Retinal pigment epithelial cell (primary cell): ENCODE data around the gene SH2D3C.

Source experiments
- DNase-seq: peaks from one replicate; pipeline ENCODE4 v3.0.0-alpha.2; 2010; ENCODE audit warnings: low read depth
- H3K4me3 ChIP-seq: 2 replicates; pipeline ENCODE4 v1.5.1; 2011; ENCODE audit warnings: mild to moderate bottlenecking, low read length, control low read depth, moderate library complexity
- CTCF ChIP-seq: conservative IDR thresholded peaks from 2 replicates; pipeline ENCODE4 v1.5.1; 2011; ENCODE audit warnings: low read depth, low read length, control low read depth, inconsistent platforms

Gene SH2D3C

GRCh38 chr9:127700594-127701255, 77.7 kb downstream of the SH2D3C start:
- no peak for TF ChIP-seq CTCF
- H3K4me3 ChIP-seq: no peak overlapping the region
- no peak for DNase-seq

DNA sequence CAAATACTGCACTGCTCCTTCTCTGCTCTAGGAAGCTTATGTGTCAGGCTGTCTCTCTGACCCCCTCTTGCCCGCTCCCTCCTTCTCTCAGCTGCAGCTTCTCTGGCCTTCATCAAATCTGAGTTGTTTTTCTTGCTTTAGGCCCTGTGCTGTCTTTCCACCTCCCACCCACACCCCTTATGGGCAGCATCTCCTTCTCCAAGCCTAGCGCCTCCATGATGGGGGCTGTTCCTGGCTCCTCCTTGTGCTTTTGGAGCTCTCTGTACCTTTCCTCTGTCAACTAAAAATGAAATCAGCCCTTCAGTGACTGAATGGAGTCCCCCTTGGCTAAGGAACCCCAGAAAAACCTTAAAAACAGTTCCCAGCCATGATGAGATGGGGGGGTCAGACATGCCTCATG, 78.3 kb downstream of the SH2D3C start:
- DNase-seq: no peak
- no peak overlapping the region for H3K4me3 ChIP-seq
- no peak for TF ChIP-seq CTCF

- peak; percentile 87 for DNase-seq
- peak overlapping the region; percentile 26 for H3K4me3 ChIP-seq
These were observed 79.3 kb downstream of the SH2D3C start for GRCh38 chr9:127698985-127699670.

DNA sequence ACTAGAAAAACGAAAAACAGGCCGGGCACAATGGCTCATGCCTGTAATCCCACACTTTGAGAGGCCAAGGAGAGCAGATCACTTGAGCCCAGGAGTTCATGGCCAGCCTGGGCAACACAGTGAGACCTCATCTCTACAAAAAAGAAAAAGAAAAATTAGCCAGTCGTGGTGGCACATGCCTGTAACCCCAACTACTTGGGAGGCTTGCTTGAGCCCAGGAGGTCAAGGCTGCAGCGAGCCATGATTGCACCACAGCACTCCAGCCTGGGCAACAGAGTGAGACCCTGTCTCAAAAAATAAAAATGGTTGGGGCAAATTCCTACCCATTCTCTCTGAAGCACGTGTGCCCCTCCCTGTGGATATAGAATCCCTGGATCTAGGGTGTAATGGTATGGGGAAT, 80.1 kb downstream of the SH2D3C start:
- no peak overlapping the region for H3K4me3 ChIP-seq
- DNase-seq: no peak
- TF ChIP-seq CTCF: no peak

More at GRCh38 chr9:127698985-127699670, 79.3 kb downstream of the SH2D3C start:
- TF ChIP-seq CTCF: peak; percentile 4

GRCh38 chr9:127697575-127697974, 80.9 kb downstream of the SH2D3C start:
- no peak for TF ChIP-seq CTCF
- no peak for DNase-seq
- H3K4me3 ChIP-seq: no peak overlapping the region

DNA sequence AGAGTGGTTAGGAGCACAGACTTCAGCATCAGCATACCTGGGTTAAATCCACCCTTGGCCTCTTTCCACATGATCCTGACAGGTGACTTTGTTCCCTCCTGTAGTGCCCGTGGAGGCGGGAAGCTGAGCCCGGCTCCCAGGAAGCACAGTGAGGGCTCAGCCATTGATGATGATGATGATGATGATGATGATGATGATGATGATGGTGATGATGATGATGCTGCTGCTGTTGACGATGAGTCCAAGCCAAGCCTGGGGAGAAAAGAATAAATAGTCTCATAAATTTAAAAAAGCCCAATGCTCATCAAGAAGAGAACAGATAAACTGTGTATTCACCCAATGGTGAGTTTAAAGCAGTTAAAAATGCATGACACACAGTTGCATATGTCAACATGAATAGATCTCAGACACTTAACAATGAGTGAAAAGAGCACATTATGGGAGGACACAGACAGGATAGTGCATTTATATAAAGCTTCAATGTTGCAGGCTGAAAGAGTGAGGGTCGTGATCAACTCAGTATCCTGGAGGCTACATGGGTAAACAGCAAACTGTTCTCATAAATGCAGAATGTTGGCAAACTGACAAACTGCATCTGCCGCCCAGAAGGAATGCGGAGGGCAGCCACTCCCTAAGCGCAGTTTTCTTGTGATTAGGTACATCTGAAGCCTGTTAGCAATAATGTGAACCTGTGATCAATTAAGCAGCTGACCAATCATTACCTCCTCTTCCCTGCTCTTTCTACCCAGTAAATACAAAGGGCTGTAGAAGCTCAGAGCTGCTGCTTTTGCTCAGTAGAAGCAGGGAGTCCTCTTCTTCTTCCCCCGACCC, 83.4 kb downstream of the SH2D3C start:
- DNase-seq: no peak
- no peak for TF ChIP-seq CTCF

More for the DNA sequence above, 83.4 kb downstream of the SH2D3C start:
- no peak overlapping the region for H3K4me3 ChIP-seq
